Gastroesophageal sphincter (tissue), 4 donors: Measurements from ENCODE around the gene ALK. TPM values are rescaled to one million over a fixed set of nuclear protein-coding genes. Genes with fewer than 3 reads are reported as not detected.

Experiments
- ATAC-seq: fragments of 150-250 bp; one replicate; pipeline ENCODE4 v1.9.1; 2016; ENCODE audit warnings: mild to moderate bottlenecking, moderate library complexity
- H3K27ac ChIP-seq, 4 donors: fragments of 200-600 bp; sonication (generic) in 3 of 4; 1 replicate in 3 of 4; 2 replicates in 1 of 4; pipeline ENCODE4 v1.5.1; 2016 to 2019
- H3K27me3 ChIP-seq: fragments of 200-600 bp; sonication (generic); one replicate; pipeline ENCODE4 v1.5.1; 2019
- H3K36me3 ChIP-seq, 2 donors: fragments of 200-600 bp; sonication (generic); one replicate each; pipeline ENCODE4 v1.5.1; 2019; ENCODE audit warnings: control low read depth in 1 of 2
- H3K4me1 ChIP-seq, 3 donors: fragments of 200-600 bp; sonication (generic); 1 replicate in 2 of 3; 2 replicates in 1 of 3; pipeline ENCODE4 v1.5.1; 2016 to 2019; ENCODE audit warnings: control low read depth in 2 of 3
- H3K4me3 ChIP-seq, 2 donors: fragments of 200-600 bp; sonication (generic); one replicate each; pipeline ENCODE4 v1.5.1; 2019; ENCODE audit warnings: mild to moderate bottlenecking in 1 of 2, moderate library complexity in 1 of 2
- H3K9me3 ChIP-seq, 3 donors: fragments of 200-600 bp; sonication (generic); one replicate each; pipeline ENCODE4 v1.5.1; 2017 to 2019; ENCODE audit warnings: control low read depth in 2 of 3
- EP300 ChIP-seq: sonication (generic); formaldehyde crosslinking; IDR thresholded peaks from one replicate; pipeline ENCODE4 v1.6.1; 2017; ENCODE audit warnings: antibody characterized with exemption, mild to moderate bottlenecking
- POLR2A ChIP-seq, 2 donors: fragments of 450-650 bp; IDR thresholded peaks; one replicate each; pipeline ENCODE4 v1.6.1; 2017; ENCODE audit warnings: antibody characterized with exemption in 2 of 2, mild to moderate bottlenecking in 2 of 2, moderate library complexity in 1 of 2
- POLR2AphosphoS5 ChIP-seq: sonication (generic); formaldehyde crosslinking; IDR thresholded peaks from one replicate; pipeline ENCODE4 v1.6.1; 2017; ENCODE audit warnings: antibody characterized with exemption
- WGBS, 2 donors: methylation state at CpG; one replicate each; pipeline ENCODE4 v1.1.5; 2018; ENCODE audit warnings: low coverage in 1 of 2; 5-methylcytosine and 5-hydroxymethylcytosine counted together
- total RNA-seq, 4 donors: library from RNA; depleted of rRNA; stranded (reverse); fragments of >200 nt; gene quantifications; one replicate each; pipeline ENCODE4 v1.1.0, GENCODE V29; 2016
- TF ChIP-seq, protein P1 (sequence below), 4 experiments: fragments of 200-600 bp in 2 of 4; fragments of 450-650 bp in 2 of 4; sonication (generic) in 1 of 4; IDR thresholded peaks; one replicate each; pipeline ENCODE4 v1.5.1; 2017 to 2019; ENCODE audit warnings: antibody characterized with exemption in 4 of 4, mild to moderate bottlenecking in 2 of 4, moderate library complexity in 2 of 4

The ALK gene
- total RNA-seq, 4 donors from 2014 or later, result 0.94 to 1.6 (median 1.1) TPM

- WGBS, 2 donors, result 71 to 83% methylated on average over 3 to 4 of the region's 5 CpGs
- Histone ChIP-seq H3K9me3 (peaks cover 0 to 7% (median 0%) of the 10 kb centered on the region in 3 donors), H3K27me3 (no peaks in the 10 kb centered on the region), H3K27ac (no peak overlapping the region), H3K4me1 (no peaks in the 10 kb centered on the region), H3K4me3 (no peak overlapping the region), H3K36me3 (no peaks in the 10 kb centered on the region)
- ATAC-seq, result no peak
- TF ChIP-seq POLR2A (IDR thresholded peaks at IDR 0.05), result no peak
- no peak for TF ChIP-seq POLR2AphosphoS5
- TF ChIP-seq, protein P1, sequence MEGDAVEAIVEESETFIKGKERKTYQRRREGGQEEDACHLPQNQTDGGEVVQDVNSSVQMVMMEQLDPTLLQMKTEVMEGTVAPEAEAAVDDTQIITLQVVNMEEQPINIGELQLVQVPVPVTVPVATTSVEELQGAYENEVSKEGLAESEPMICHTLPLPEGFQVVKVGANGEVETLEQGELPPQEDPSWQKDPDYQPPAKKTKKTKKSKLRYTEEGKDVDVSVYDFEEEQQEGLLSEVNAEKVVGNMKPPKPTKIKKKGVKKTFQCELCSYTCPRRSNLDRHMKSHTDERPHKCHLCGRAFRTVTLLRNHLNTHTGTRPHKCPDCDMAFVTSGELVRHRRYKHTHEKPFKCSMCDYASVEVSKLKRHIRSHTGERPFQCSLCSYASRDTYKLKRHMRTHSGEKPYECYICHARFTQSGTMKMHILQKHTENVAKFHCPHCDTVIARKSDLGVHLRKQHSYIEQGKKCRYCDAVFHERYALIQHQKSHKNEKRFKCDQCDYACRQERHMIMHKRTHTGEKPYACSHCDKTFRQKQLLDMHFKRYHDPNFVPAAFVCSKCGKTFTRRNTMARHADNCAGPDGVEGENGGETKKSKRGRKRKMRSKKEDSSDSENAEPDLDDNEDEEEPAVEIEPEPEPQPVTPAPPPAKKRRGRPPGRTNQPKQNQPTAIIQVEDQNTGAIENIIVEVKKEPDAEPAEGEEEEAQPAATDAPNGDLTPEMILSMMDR (IDR thresholded peaks at IDR 0.05), result no peak
- TF ChIP-seq EP300, result no peak
Measured at GRCh38 chr2:29597035-29597434, 324.4 kb downstream of the ALK start.

DNA sequence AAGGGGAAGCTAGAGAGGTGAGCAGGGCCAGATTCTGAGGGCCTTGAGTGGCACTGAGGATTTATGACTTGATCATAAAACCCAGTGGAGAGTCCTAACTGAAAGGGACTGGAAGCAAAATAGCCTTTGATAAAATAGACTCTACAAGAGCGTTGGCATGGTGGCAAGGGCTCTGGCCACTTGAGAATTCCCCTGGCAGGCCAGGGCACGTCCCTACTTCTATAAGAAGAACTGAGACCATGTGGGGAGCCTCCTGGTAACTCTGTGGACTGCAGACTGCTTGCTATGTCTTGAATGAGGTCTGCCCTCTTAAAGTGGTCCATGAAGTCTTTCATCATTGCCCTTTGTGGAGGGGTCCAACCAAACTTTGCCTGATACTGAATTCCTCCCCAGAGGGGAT lies 324.8 kb downstream of the ALK start:
- no peak for ATAC-seq
- TF ChIP-seq EP300 (no peak), POLR2AphosphoS5 (no peak), POLR2A (IDR thresholded peaks at IDR 0.05) (no peak)
- TF ChIP-seq, protein P1 (IDR thresholded peaks at IDR 0.05), result no peak
- H3K36me3 ChIP-seq, result no peaks in the 10 kb centered on the region
- H3K27ac ChIP-seq, result no peak overlapping the region
- no peaks in the 10 kb centered on the region for H3K27me3 ChIP-seq
- no peak overlapping the region for H3K4me3 ChIP-seq
- peaks cover 0 to 7% (median 0%) of the 10 kb centered on the region in 3 donors for H3K9me3 ChIP-seq
- 81 to 100% methylated on average over 2 of the region's 2 CpGs for WGBS, 2 donors
- no peaks in the 10 kb centered on the region for H3K4me1 ChIP-seq

- Histone ChIP-seq H3K36me3 (no peaks in the 10 kb centered on the region), H3K9me3 (no peaks in the 10 kb centered on the region), H3K4me3 (no peak overlapping the region), H3K27ac (no peak overlapping the region), H3K27me3 (no peaks in the 10 kb centered on the region), H3K4me1 (no peaks in the 10 kb centered on the region)
- TF ChIP-seq, protein P1 (IDR thresholded peaks at IDR 0.05), result no peak
- no peak for TF ChIP-seq EP300
- TF ChIP-seq POLR2AphosphoS5, result no peak
- TF ChIP-seq POLR2A (IDR thresholded peaks at IDR 0.05), result no peak
- ATAC-seq, result no peak
- WGBS, 2 donors, result 63 to 86% methylated on average over 2 to 10 of the region's 10 CpGs
Measured at GRCh38 chr2:29591600-29591999, 329.8 kb downstream of the ALK start.

DNA sequence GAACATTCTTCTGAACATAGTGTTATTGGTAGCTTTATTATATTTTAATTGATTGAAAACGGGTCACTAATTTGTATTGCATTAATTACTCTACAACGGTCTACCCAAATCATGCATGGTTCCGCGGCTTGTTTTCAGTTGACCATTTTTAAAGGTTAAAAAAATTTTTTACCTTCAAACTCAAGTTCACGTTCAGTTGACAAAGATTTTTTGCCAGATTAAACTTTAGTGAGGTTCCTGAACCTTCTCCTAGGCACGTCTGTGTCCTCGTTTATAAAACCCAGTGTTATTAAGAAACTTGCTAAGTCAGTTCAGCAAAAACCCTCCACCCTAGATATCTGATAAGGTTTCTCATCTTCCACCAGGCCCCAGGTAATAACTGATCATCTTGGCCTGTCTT lies 331.2 kb downstream of the ALK start:
- H3K9me3 ChIP-seq, result no peaks in the 10 kb centered on the region
- 89 to 95% methylated on average over 7 of the region's 7 CpGs for WGBS, 2 donors
- no peak for ATAC-seq
- H3K4me3 ChIP-seq, result no peak overlapping the region
- no peaks in the 10 kb centered on the region for H3K4me1 ChIP-seq
- TF ChIP-seq EP300, result no peak
- TF ChIP-seq POLR2AphosphoS5, result no peak
- TF ChIP-seq POLR2A (IDR thresholded peaks at IDR 0.05), result no peak
- TF ChIP-seq, protein P1 (IDR thresholded peaks at IDR 0.05), result no peak
- H3K27me3 ChIP-seq, result no peaks in the 10 kb centered on the region
- no peaks in the 10 kb centered on the region for H3K36me3 ChIP-seq
- H3K27ac ChIP-seq, result no peak overlapping the region

DNA sequence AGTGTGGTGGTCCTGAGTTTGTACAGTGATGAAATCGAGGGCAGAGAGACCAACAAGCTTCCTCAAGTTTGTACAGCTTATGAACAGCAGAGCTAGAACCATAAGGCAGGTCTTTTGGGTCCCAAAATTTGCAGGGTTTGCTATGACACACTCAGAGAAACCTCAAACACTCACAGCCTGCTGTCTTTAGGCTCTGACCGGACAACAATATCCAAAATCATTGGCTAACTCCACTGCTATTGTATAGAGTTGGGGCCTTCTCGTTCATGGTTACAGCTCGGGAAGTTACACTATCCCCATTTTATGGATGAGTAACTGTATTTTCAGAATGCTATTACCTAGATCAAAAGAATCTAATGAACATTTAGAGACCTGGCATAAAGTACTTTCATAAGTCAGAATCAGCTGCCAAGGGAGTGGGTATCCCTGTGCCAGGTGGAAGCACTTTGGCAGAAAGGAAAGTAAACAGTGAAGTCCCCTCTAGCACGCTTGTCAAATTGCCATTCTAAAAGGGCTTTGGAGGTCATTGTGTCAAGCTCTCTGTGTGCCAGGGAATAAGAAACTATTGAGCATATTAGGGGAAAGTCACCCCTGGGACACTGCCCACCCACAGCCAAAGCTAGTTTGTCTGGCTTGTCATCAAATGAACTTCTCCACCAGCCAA lies 331.8 kb downstream of the ALK start:
- 86% methylated on average over 5 of the region's 5 CpGs; no CpG with 5 or more reads in 1 of the 2 donors for WGBS, 2 donors

More for the DNA sequence above, 331.8 kb downstream of the ALK start:
- H3K4me3 ChIP-seq, result no peak overlapping the region
- no peaks in the 10 kb centered on the region for H3K36me3 ChIP-seq
- TF ChIP-seq POLR2A (IDR thresholded peaks at IDR 0.05), result no peak
- no peak for TF ChIP-seq POLR2AphosphoS5
- TF ChIP-seq, protein P1 (IDR thresholded peaks at IDR 0.05), result no peak
- no peak for TF ChIP-seq EP300
- no peaks in the 10 kb centered on the region for H3K9me3 ChIP-seq
- H3K27me3 ChIP-seq, result no peaks in the 10 kb centered on the region
- no peak overlapping the region for H3K27ac ChIP-seq
- no peaks in the 10 kb centered on the region for H3K4me1 ChIP-seq
- no peak for ATAC-seq
